ENCODE measurements around the gene ATP6V0A4.
"Not testable (repeated sequence)": the region's sequence is repeated elsewhere in the genome, so short reads cannot be mapped to it uniquely, and the experiment has no call there.

The ATP6V0A4 gene

DNA sequence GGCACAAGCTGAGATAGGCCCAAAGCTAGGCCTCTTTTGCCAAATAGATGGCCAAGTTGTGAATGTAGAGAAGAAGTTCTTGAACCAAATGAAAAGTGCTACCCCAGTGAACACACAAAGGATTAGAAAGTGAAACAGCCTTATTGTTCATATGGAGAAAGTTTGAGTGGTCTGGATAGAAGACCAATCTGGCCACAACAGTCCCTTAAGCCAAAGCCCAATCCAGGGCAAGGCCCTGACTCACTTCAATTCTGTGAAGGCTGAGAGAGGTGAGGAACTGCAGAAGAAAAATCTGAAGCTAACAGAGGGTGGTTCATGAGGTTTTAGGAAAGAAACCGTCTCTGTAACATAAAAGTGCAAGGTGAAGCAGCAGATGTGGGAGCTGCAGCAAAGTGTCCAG is 18.7 kb upstream of the ATP6V0A4 start:
- Histone ChIP-seq H3K9me3 (ENCODE audit: insufficient read depth, low read length) (no peaks in the 10 kb centered on the region), H3K9ac (ENCODE audit: low read length) (no peak overlapping the region)

DNA sequence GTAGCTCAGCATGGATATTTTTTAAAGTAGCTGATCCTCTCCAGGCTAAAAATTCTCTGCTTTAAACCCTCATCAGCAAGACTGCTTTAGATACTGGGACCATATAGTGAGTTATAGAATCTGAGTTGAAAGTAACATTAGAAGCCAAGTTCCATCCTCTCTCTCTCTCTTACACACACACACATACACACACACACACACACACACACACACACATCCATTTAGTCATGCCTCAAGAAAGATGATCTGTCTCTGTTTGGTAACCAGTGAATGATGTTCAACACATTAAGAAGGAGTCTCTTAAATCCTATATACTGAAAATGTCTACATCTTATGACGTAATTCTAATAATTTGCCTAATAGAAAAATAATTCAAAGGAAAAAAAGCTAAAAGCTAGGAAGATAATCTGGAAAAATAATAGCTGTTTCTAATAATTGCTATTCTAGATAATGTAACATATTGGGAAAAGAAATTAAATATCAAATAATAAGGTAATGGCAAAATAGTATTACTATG is 16.9 kb upstream of the ATP6V0A4 start:
- H4K20me1 ChIP-seq (ENCODE audit: low read depth, low read length) = no peaks in the 10 kb centered on the region
- H3K4me3 ChIP-seq (ENCODE audit: insufficient read depth, low read length, poor library complexity, severe bottlenecking) = no peak overlapping the region
- H3K9ac ChIP-seq (ENCODE audit: low read length) = no peak overlapping the region
- no peaks in the 10 kb centered on the region for H3K36me3 ChIP-seq (ENCODE audit: low read length)
- H3K27me3 ChIP-seq (ENCODE audit: low read length) = no peaks in the 10 kb centered on the region
- no peak overlapping the region for H3K4me2 ChIP-seq (ENCODE audit: low read depth, low read length, poor library complexity, severe bottlenecking)
- no peaks in the 10 kb centered on the region for H3F3A ChIP-seq (ENCODE audit: insufficient read depth)
- no peaks in the 10 kb centered on the region for H3K9me2 ChIP-seq (replicated peaks; ENCODE audit: insufficient read depth, low read length)
- H3K9me3 ChIP-seq (ENCODE audit: insufficient read depth, low read length) = no peaks in the 10 kb centered on the region
- H3K27ac ChIP-seq (ENCODE audit: low read depth, low read length) = no peak overlapping the region
- H2AFZ ChIP-seq (ENCODE audit: low read depth, low read length, severe bottlenecking) = no peak overlapping the region
- H3K79me2 ChIP-seq (ENCODE audit: insufficient read depth, low read length) = no peaks in the 10 kb centered on the region
- TF ChIP-seq EZH2phosphoT487 (conservative IDR thresholded peaks at IDR 0.05; ENCODE audit: low read length) (no peak), CTCF (IDR thresholded peaks at IDR 0.05; ENCODE audit: insufficient read depth, low read length, poor library complexity, severe bottlenecking) (no peak)

More for the DNA sequence above, 18.7 kb upstream of the ATP6V0A4 start:
- H3K27ac ChIP-seq (ENCODE audit: low read depth, low read length) = no peak overlapping the region
- no peaks in the 10 kb centered on the region for H3K27me3 ChIP-seq (ENCODE audit: low read length)
- H3K79me2 ChIP-seq (ENCODE audit: insufficient read depth, low read length) = no peaks in the 10 kb centered on the region
- H2AFZ ChIP-seq (ENCODE audit: low read depth, low read length, severe bottlenecking) = no peak overlapping the region
- H4K20me1 ChIP-seq (ENCODE audit: low read depth, low read length) = no peaks in the 10 kb centered on the region
- H3K4me3 ChIP-seq (ENCODE audit: insufficient read depth, low read length, poor library complexity, severe bottlenecking) = no peak overlapping the region
- no peaks in the 10 kb centered on the region for H3K36me3 ChIP-seq (ENCODE audit: low read length)
- TF ChIP-seq EZH2phosphoT487 (conservative IDR thresholded peaks at IDR 0.05; ENCODE audit: low read length) (no peak), CTCF (IDR thresholded peaks at IDR 0.05; ENCODE audit: insufficient read depth, low read length, poor library complexity, severe bottlenecking) (no peak)
- no peaks in the 10 kb centered on the region for H3K9me2 ChIP-seq (replicated peaks; ENCODE audit: insufficient read depth, low read length)
- no peaks in the 10 kb centered on the region for H3F3A ChIP-seq (ENCODE audit: insufficient read depth)
- no peak overlapping the region for H3K4me2 ChIP-seq (ENCODE audit: low read depth, low read length, poor library complexity, severe bottlenecking)

- no peaks in the 10 kb centered on the region for H3K36me3 ChIP-seq (ENCODE audit: low read length)
- H3K27ac ChIP-seq (ENCODE audit: low read depth, low read length) = no peak overlapping the region
- no peak overlapping the region for H2AFZ ChIP-seq (ENCODE audit: low read depth, low read length, severe bottlenecking)
- no peaks in the 10 kb centered on the region for H3K79me2 ChIP-seq (ENCODE audit: insufficient read depth, low read length)
- H3K9me2 ChIP-seq (replicated peaks; ENCODE audit: insufficient read depth, low read length) = no peaks in the 10 kb centered on the region
- no peaks in the 10 kb centered on the region for H3K9me3 ChIP-seq (ENCODE audit: insufficient read depth, low read length)
- H3K4me2 ChIP-seq (ENCODE audit: low read depth, low read length, poor library complexity, severe bottlenecking) = no peak overlapping the region
- TF ChIP-seq EZH2phosphoT487 (conservative IDR thresholded peaks at IDR 0.05; ENCODE audit: low read length) = no peak
- TF ChIP-seq CTCF (IDR thresholded peaks at IDR 0.05; ENCODE audit: insufficient read depth, low read length, poor library complexity, severe bottlenecking) = no peak
- H3F3A ChIP-seq (ENCODE audit: insufficient read depth) = no peaks in the 10 kb centered on the region
- no peak overlapping the region for H3K4me3 ChIP-seq (ENCODE audit: insufficient read depth, low read length, poor library complexity, severe bottlenecking)
- H3K9ac ChIP-seq (ENCODE audit: low read length) = no peak overlapping the region
- no peaks in the 10 kb centered on the region for H3K27me3 ChIP-seq (ENCODE audit: low read length)
- H4K20me1 ChIP-seq (ENCODE audit: low read depth, low read length) = no peaks in the 10 kb centered on the region
These were observed 15.9 kb upstream of the ATP6V0A4 start for GRCh38 chr7:138813945-138814344.

DNA sequence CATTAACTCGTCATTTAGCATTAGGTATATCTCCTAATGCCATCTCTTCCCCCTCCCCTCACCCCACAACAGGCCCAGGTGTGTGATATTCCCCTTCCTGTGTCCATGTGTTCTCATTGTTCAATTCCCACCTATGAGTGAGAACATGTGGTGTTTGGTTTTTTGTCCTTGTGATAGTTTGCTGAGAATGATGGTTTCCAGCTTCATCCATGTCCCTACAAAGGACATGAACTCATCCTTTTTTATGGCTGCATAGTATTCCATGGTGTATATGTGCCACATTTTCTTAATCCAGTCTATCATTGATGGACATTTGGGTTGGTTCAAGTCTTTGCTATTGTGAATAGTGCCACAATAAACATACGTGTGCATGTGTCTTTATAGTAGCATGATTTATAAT is 13.3 kb upstream of the ATP6V0A4 start:
- not testable (repeated sequence) for H3K36me3 ChIP-seq (ENCODE audit: low read length); H3K9me2 ChIP-seq (replicated peaks; ENCODE audit: insufficient read depth, low read length); H3K79me2 ChIP-seq (ENCODE audit: insufficient read depth, low read length); H3K9ac ChIP-seq (ENCODE audit: low read length); H3F3A ChIP-seq (ENCODE audit: insufficient read depth); H3K9me3 ChIP-seq (ENCODE audit: insufficient read depth, low read length); H3K27ac ChIP-seq (ENCODE audit: low read depth, low read length); H3K4me3 ChIP-seq (ENCODE audit: insufficient read depth, low read length, poor library complexity, severe bottlenecking); H3K4me2 ChIP-seq (ENCODE audit: low read depth, low read length, poor library complexity, severe bottlenecking); H2AFZ ChIP-seq (ENCODE audit: low read depth, low read length, severe bottlenecking); H4K20me1 ChIP-seq (ENCODE audit: low read depth, low read length); H3K27me3 ChIP-seq (ENCODE audit: low read length)
